GM12874 (cell line): ENCODE results near the gene BANP.

Experiments
- TF ChIP-seq, protein P1 (sequence below): IDR thresholded peaks from 2 replicates; pipeline ENCODE4 v1.5.1; 2011; ENCODE audit warnings: low read depth, mild to moderate bottlenecking, control low read depth, low read length, moderate library complexity; ENCODE audit not compliant: insufficient read depth

Gene BANP

DNA sequence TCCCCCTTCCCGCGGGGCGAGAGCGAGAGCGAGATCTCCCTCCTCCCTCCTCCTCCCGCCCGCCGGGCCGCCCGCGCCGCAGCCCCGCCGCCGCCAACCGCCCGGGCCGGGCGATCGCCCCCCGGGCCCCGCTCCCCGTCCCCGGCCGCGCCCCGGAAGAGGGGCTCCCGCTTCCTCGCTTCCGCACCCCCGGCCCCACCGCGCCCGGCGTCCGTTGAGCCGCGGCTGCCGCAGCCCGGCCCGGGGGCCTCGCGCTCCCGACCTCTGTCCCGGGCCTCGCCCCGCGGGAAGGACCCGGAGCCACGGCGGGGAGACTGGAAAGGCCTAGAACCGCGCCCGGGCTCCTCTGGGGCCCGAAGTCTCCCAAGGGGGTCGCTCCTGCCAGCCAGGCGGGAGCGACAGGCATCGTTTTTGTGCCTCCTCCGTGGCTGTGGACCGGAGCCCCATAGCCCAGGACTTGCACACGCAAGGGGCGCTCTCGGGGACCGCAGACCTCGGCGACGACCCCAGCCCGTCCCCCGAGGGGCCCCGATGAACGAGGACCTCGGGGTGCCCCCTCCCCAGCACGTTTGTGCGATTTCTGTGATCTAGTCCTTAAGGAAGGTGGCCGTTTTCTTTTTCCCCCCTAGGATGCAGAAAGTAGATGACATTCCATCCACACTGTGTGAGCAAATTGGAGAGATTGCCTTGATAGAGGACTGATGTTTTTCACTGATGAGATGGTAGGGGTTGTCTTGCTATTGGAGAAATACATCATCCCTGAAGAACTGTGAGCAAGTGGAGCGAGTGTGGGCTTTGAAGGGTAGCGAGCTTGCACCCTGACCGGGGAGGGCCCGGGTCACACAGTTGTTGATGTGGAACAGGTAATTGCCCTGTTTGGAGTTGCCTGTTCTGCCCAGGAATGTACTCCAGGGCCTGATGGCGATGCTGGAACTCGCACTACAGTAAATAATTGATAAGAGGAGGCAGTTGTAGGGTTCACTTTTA, 611 bp downstream of the BANP start:
- TF ChIP-seq, protein P1, sequence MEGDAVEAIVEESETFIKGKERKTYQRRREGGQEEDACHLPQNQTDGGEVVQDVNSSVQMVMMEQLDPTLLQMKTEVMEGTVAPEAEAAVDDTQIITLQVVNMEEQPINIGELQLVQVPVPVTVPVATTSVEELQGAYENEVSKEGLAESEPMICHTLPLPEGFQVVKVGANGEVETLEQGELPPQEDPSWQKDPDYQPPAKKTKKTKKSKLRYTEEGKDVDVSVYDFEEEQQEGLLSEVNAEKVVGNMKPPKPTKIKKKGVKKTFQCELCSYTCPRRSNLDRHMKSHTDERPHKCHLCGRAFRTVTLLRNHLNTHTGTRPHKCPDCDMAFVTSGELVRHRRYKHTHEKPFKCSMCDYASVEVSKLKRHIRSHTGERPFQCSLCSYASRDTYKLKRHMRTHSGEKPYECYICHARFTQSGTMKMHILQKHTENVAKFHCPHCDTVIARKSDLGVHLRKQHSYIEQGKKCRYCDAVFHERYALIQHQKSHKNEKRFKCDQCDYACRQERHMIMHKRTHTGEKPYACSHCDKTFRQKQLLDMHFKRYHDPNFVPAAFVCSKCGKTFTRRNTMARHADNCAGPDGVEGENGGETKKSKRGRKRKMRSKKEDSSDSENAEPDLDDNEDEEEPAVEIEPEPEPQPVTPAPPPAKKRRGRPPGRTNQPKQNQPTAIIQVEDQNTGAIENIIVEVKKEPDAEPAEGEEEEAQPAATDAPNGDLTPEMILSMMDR, result peak; percentile 21; the same call in 1 of the 2 replicates

DNA sequence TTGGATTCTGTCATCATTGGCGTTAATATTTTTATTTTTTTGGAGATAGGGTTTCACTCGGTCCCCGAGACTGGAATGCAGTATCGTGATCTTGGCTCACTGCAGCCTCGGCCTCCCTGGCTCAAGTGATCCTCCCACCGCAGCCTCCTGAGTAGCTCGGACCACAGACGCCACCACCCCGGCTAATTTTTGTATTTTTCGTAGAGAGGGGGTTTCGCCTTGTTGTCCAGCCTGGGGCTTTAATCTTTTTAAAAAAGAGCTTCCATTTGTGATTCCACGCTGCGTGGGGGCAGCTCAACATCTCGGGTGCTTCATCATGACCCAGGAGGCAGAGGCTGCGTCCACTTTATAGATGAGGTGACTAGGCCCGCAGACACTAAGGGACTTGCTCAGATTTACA, 1.5 kb downstream of the BANP start:
- TF ChIP-seq, protein P1, result no peak

DNA sequence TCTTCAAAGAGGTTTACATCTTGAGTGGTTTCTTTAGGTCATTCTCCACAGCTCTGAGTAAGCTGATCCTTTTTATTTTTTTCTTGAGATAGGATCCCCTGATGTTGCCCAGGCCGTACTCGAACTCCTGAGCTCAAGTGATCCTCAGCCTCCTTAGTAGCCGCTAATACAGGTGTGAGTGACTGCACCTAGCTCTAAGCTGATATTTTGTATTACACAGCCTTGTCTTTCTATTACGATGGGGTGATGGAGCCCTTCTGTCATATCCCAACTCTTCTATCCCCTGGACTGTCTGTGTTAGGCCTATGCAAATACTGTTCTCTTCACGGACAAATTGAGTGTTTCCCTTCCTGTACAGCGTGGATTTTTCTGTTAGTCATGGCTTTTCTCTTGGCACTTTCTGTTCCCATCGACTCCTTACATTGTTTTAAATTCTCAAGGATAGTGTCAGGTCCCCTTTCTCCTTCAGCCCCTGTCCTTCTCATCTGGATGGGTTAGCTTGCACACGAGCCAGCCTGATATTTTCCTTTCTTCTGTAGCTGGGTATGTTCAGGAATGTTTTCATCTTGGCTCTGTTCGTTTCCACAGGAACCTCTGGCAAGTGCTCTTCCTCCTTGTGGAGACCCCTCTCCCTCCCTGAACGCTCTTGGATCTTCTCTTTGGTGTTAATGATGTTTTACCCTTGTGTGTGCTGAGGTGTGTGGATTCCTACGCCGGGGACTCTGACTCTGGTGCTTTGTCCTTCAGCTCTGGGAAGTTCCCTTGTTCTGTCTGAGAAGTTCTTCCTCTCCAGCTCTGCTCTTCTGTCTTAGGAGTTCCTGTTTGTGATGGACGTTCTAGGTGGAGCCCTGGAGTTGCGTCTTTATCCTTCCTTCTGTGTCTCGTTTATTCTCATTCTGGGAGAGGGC, 2.3 kb downstream of the BANP start:
- TF ChIP-seq, protein P1, result no peak

DNA sequence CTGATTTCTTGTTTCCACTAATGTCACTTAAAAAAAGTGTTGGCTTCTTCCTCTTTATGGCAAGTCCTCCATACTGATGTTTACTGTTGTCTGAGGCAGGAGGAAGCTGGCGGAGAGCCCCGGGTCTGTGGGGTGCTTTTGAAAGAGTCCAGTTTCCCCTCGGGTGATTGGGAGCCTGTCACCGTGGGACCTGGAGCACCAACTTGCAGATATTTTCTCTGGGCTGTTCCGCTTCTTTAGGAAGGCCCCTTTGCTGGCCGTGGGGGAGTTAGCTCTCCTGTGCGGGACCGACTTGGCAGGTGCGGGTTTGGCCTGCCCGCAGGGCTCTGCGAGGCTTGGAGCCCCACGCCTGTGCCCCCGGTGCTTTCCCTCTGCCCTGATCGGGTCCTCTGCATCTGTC, 3.1 kb downstream of the BANP start:
- TF ChIP-seq, protein P1, result no peak

DNA sequence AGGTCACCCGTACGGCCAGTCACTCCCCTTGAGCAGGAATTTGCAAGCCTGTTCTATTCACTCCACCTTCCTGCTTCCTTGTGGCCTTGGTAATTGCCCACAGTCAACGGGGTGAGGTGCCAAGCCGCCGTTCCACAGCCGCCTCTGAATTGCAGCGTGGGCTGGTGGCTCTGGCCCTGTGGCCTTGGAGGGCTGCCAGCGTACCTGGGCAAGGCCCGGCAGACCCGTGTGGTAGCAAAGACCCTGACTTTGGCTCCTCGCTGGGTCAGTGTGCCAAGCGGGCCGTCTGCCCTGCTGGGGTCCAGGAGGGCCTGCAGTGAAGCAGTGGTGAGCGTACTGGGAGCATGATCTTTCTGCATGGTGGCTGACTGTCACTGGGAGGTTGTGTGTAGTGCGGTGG, 3.6 kb downstream of the BANP start:
- TF ChIP-seq, protein P1, result no peak

DNA sequence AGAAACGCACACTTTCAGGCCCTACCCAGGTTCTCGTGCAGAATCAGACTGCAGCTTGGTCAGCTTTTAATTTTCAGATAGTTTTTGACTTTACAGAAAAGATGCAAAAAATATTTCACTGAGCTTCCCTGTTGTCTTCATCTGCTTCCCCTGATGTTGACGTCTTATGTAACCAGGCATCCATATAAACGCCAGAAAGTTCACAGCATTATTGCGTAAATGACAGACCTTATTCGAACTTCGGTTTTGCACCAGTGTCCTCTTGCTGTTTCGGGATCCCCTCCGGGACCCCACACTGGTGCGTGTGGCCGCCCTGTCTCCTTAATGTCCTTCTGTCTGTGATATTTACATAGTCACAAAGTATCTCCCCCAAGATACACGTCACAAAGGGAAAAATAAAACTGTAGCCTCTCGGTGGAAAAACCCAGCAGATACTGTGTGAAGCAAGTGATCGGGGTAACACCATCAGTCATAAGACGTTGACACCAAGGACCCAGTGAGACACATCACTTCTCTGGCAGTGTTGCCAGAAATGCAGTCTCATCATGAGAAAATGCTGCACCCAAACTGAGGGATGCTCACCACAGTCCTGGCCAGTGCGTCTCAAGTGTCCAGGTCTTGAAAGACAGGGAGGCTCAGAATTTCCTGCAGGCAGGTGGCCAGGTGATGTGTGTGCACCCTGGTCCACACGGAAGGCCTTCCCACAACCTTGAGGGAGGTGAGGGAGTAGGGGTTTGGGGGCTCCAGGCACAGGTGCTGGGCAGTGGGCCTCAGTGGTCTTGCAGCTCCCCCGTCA, 4.3 kb downstream of the BANP start:
- TF ChIP-seq, protein P1, result no peak
